IMR-90 (cell line): ENCODE measurements around the gene KCNQ2. TPM values are rescaled to one million over a fixed set of nuclear protein-coding genes. Genes with fewer than 3 reads are reported as not detected.

ENCODE experiments used
- ATAC-seq: fragments of 200-7000 bp; cut with Tn5 transposase; 2 replicates; pipeline ENCODE4 v1.9.1; 2020; ENCODE audit warnings: low read depth, mild to moderate bottlenecking, moderate library complexity
- BruUV-seq: library from RNA; stranded (reverse); fragments of 400-500 nt; replicated peaks from 2 replicates; lab custom pipeline; 2021; lab: Mats Ljungman, UMichigan
- CTCF ChIA-PET: fragments of 300-600 bp; formaldehyde crosslinking; extraction: SDS; loops from one replicate; lab custom pipeline; 2021; ENCODE audit warnings: antibody characterized with exemption; lab: Yijun Ruan, JAX
- POLR2A ChIA-PET: fragments of 300-600 bp; sonication (Branson Sonifier 250); formaldehyde crosslinking; loops from one replicate; lab custom pipeline; 2022; ENCODE audit warnings: antibody characterized with exemption; ENCODE audit not compliant: unreplicated experiment; lab: Charles Lee
- DNase-seq: peaks from one replicate; pipeline ENCODE4 v3.0.0; 2013
- H2AFZ ChIP-seq: replicated peaks from 2 replicates; pipeline ENCODE3; 2013; ENCODE audit warnings: low read length, mild to moderate bottlenecking; ENCODE audit not compliant: poor library complexity
- H2AK5ac ChIP-seq: 2 replicates; pipeline ENCODE4 v1.6.1; 2013; ENCODE audit warnings: low read depth, low read length, inconsistent platforms
- H2AK9ac ChIP-seq: replicated peaks from 2 replicates; pipeline ENCODE3; 2013; ENCODE audit warnings: mild to moderate bottlenecking, low read depth, low read length, moderate library complexity; ENCODE audit not compliant: poor library complexity
- H2BK120ac ChIP-seq: 2 replicates; pipeline ENCODE4 v1.6.1; 2013; ENCODE audit warnings: low read depth, low read length, inconsistent platforms
- H2BK15ac ChIP-seq: 3 replicates; pipeline ENCODE4 v1.6.1; 2013; ENCODE audit warnings: low read depth, low read length, inconsistent platforms
- H2BK20ac ChIP-seq: 2 replicates; pipeline ENCODE4 v1.6.1; 2013; ENCODE audit warnings: low read depth, mild to moderate bottlenecking, inconsistent platforms, low read length, moderate library complexity
- H2BK5ac ChIP-seq: 2 replicates; pipeline ENCODE4 v1.6.1; 2013; ENCODE audit warnings: mild to moderate bottlenecking, low read depth, low read length, inconsistent platforms; ENCODE audit not compliant: poor library complexity, severe bottlenecking
- H3K14ac ChIP-seq: replicated peaks from 2 replicates; pipeline ENCODE4 v1.6.1; 2013; ENCODE audit warnings: low read depth, low read length, inconsistent platforms
- H3K18ac ChIP-seq: 2 replicates; pipeline ENCODE4 v1.6.1; 2013; ENCODE audit warnings: low read depth, low read length, control low read depth
- H3K23ac ChIP-seq: 2 replicates; pipeline ENCODE4 v1.6.1; 2013; ENCODE audit warnings: low read depth, low read length, inconsistent platforms
- H3K27ac ChIP-seq: 2 replicates; pipeline ENCODE4 v1.5.1; 2013; ENCODE audit warnings: mild to moderate bottlenecking, control low read depth, low read length; ENCODE audit not compliant: insufficient read depth
- H3K27me3 ChIP-seq: 2 replicates; pipeline ENCODE4 v1.6.1; 2013; ENCODE audit warnings: low read length; ENCODE audit not compliant: control insufficient read depth, insufficient read depth
- H3K36me3 ChIP-seq: 2 replicates; pipeline ENCODE4 v1.6.1; 2013; ENCODE audit warnings: low read length, mixed read lengths; ENCODE audit not compliant: control insufficient read depth, insufficient read depth
- H3K4ac ChIP-seq: 2 replicates; pipeline ENCODE4 v1.6.1; 2013; ENCODE audit warnings: low read depth, low read length, inconsistent platforms
- H3K4me1 ChIP-seq: 2 replicates; pipeline ENCODE4 v1.6.1; 2013; ENCODE audit warnings: low read length, mixed read lengths; ENCODE audit not compliant: control insufficient read depth, insufficient read depth
- H3K4me2 ChIP-seq: 2 replicates; pipeline ENCODE4 v1.6.1; 2013; ENCODE audit warnings: low read depth, mild to moderate bottlenecking, control low read depth, low read length, moderate library complexity
- H3K4me3 ChIP-seq: 2 replicates; pipeline ENCODE4 v1.5.1; 2013; ENCODE audit warnings: low read depth, mild to moderate bottlenecking, control low read depth, low read length, moderate library complexity; ENCODE audit not compliant: insufficient read depth
- H3K56ac ChIP-seq: 2 replicates; pipeline ENCODE4 v1.6.1; 2013; ENCODE audit warnings: low read length, inconsistent platforms; ENCODE audit not compliant: insufficient read depth; ENCODE audit errors: extremely low read depth
- H3K79me1 ChIP-seq, 2 experiments: 2 replicates each; pipeline ENCODE4 v1.6.1; 2013; ENCODE audit warnings: low read length in 2 of 2, inconsistent platforms in 1 of 2, low read depth in 1 of 2
- H3K9ac ChIP-seq: 2 replicates; pipeline ENCODE4 v1.6.1; 2013; ENCODE audit warnings: low read depth, low read length, control low read depth
- H3K9me1 ChIP-seq: 2 replicates; pipeline ENCODE4 v1.6.1; 2013; ENCODE audit warnings: low read length, inconsistent platforms; ENCODE audit not compliant: insufficient read depth
- H3K9me3 ChIP-seq: 2 replicates; pipeline ENCODE4 v1.6.1; 2013; ENCODE audit warnings: low read length; ENCODE audit not compliant: control insufficient read depth, insufficient read depth
- H4K20me1 ChIP-seq: 2 replicates; pipeline ENCODE4 v1.6.1; 2013; ENCODE audit warnings: low read length, inconsistent platforms; ENCODE audit not compliant: insufficient read depth
- H4K5ac ChIP-seq: 2 replicates; pipeline ENCODE4 v1.6.1; 2013; ENCODE audit warnings: mild to moderate bottlenecking, low read depth, low read length, control low read depth
- H4K8ac ChIP-seq, 2 experiments: 2 replicates each; pipeline ENCODE4 v1.6.1; 2013; ENCODE audit warnings: low read depth in 2 of 2, low read length in 2 of 2, control low read depth in 1 of 2, inconsistent platforms in 1 of 2
- H4K91ac ChIP-seq: 2 replicates; pipeline ENCODE4 v1.6.1; 2013; ENCODE audit warnings: low read depth, low read length, inconsistent platforms; ENCODE audit not compliant: insufficient read depth
- CEBPB ChIP-seq: IDR thresholded peaks from 2 replicates; pipeline ENCODE4 v1.6.1; 2012; ENCODE audit warnings: low read depth, low read length, improper control_type of control experiment
- MAZ ChIP-seq: IDR thresholded peaks from 2 replicates; pipeline ENCODE4 v1.6.1; 2012; ENCODE audit warnings: low read depth, mild to moderate bottlenecking, low read length, improper control_type of control experiment, moderate library complexity, borderline replicate concordance
- MXI1 ChIP-seq: IDR thresholded peaks from 2 replicates; pipeline ENCODE4 v1.6.1; 2012; ENCODE audit warnings: low read depth, mild to moderate bottlenecking, low read length, moderate library complexity, borderline replicate concordance
- NFE2L2 ChIP-seq: fragments of 150-350 bp; IDR thresholded peaks from 2 replicates; pipeline ENCODE4 v1.6.1; 2016; ENCODE audit warnings: low read depth, mild to moderate bottlenecking, low read length
- RAD21 ChIP-seq: IDR thresholded peaks from 2 replicates; pipeline ENCODE4 v1.6.1; 2012; ENCODE audit warnings: low read length, improper control_type of control experiment
- WGBS, 2 experiments: methylation state at CpG; one replicate each; pipeline versions ENCODE4 v1.1.5 to v1.1.7; 2013; ENCODE audit warnings: missing lambda C conversion rate in 2 of 2; ENCODE audit not compliant: insufficient read length in 1 of 2; ENCODE audit errors: extremely low coverage in 2 of 2; 5-methylcytosine and 5-hydroxymethylcytosine counted together
- dilution Hi-C: fragments of 300-500 bp; cut with HindIII; formaldehyde crosslinking; loops from one replicate; pipeline ENCODE4 v1.14.3; 2018; ENCODE audit warnings: low sequenced_read_pairs; ENCODE audit not compliant: unreplicated experiment
- in situ Hi-C: fragments of 300-500 bp; cut with MboI; formaldehyde crosslinking; loops from 3 replicates; pipeline ENCODE4 v1.14.3; 2019; ENCODE audit warnings: low sequenced_read_pairs, inconsistent platforms, mixed read lengths
- intact Hi-C: fragments of 100-400 bp; cut with micrococcal nuclease; formaldehyde crosslinking; loops from 2 replicates; pipeline ENCODE4 v1.10.0; 2022
- polyA plus RNA-seq, 3 experiments: library from polyadenylated mRNA; depleted of rRNA; stranded (reverse); fragments of >200 nt; gene quantifications; 2 replicates each; pipeline ENCODE4 v1.2.3, GENCODE V29; 2012; ENCODE audit warnings: low replicate concordance in 1 of 3
- total RNA-seq: library from RNA; depleted of rRNA; stranded (reverse); fragments of >200 nt; gene quantifications from 2 replicates; pipeline ENCODE4 v1.2.3, GENCODE V29; 2012

Gene KCNQ2
- total and polyA plus RNA-seq, 2 of the 4 experiments (the other 2 are of a cell fraction): 0.02 TPM; not detected in 1

GRCh38 chr20:63477061-63477616 is 4.7 kb upstream of the KCNQ2 start:
- H3K4me1 ChIP-seq: no peaks in the 10 kb centered on the region
- H3K4me3 ChIP-seq: no peak overlapping the region
- no peak overlapping the region for H3K14ac ChIP-seq
- no peak overlapping the region for H3K9ac ChIP-seq
- no peak overlapping the region for H4K91ac ChIP-seq
- H3K23ac ChIP-seq: no peak overlapping the region
- H2AFZ ChIP-seq: no peak overlapping the region
- DNase-seq (no peak), ATAC-seq (no peak)
- TF ChIP-seq RAD21 (no peak), CEBPB (no peak), MAZ (no peak), MXI1 (no peak), NFE2L2 (no peak)
- dilution Hi-C loops (no loop called here), intact Hi-C loops (no loop called here), in situ Hi-C loops (no loop called here)
- H3K4me2 ChIP-seq: no peak overlapping the region
- no peaks in the 10 kb centered on the region for H3K79me1 ChIP-seq
- WGBS, 2 experiments: 23% methylated on average over 6 of the region's 21 CpGs; no CpG with 5 or more reads in 1 of the 2 experiments
- H3K4ac ChIP-seq: no peak overlapping the region
- H3K18ac ChIP-seq: no peak overlapping the region
- CTCF ChIA-PET: no interaction called here
- POLR2A ChIA-PET: no interaction called here
- H4K5ac ChIP-seq: no peak overlapping the region
- no peak overlapping the region for H2BK120ac ChIP-seq
- H3K9me3 ChIP-seq: no peaks in the 10 kb centered on the region
- no peaks in the 10 kb centered on the region for H3K36me3 ChIP-seq
- no peak overlapping the region for H2BK15ac ChIP-seq
- H2BK5ac ChIP-seq: no peak overlapping the region
- BruUV-seq: no TSS peak
- H3K27me3 ChIP-seq: peaks cover 66% of the 10 kb centered on the region
- H2BK20ac ChIP-seq: no peak overlapping the region
- no peak overlapping the region for H3K27ac ChIP-seq
- H2AK9ac ChIP-seq: no peak overlapping the region
- H3K56ac ChIP-seq: no peak overlapping the region
- H2AK5ac ChIP-seq: no peak overlapping the region
- H4K20me1 ChIP-seq: no peaks in the 10 kb centered on the region; the same call in 1 of the 2 replicates
- H4K8ac ChIP-seq: no peak overlapping the region
- H3K9me1 ChIP-seq: no peaks in the 10 kb centered on the region
